Mucosa of gallbladder (tissue), 1 donor: ENCODE data around the gene ZNF277. TPM values are rescaled to one million over a fixed set of nuclear protein-coding genes. Genes with fewer than 3 reads are reported as not detected.
A peak's percentile ranks its signal among the peaks of the same experiment; 100 is the strongest.

ENCODE experiments used
- DNase-seq: peaks from one replicate; pipeline ENCODE4 v3.0.0-alpha.2; 2020; ENCODE audit warnings: low spot score
- total RNA-seq: library from RNA; stranded (reverse); gene quantifications from one replicate; pipeline ENCODE4 v1.2.1, GENCODE V29; 2021
- donor health status: DM: no; HTN: no; CAD: no.

The ZNF277 gene
- total RNA-seq, 1 donor from 2014 or later: 29.4 TPM

DNA sequence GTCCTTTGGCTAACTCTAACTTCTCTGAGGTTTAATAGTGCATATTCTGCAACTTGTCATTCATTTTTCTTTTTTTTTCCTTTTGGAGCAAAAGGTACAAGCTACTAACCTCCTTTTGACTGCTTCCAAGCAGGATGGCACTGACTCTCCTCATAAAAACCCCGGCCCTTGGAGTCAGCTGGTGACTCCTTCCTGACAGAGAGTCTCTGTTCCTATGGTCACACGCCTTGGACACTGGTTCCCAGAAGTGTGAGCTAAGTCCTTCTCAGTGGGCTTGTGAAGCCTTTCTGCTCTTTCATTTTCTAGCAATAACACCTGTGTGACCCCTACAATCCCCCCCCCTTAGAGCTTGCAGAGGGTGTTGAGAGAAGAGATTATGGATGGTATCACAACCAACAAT, 22.0 kb upstream of the ZNF277 start:
- no peak for DNase-seq

DNA sequence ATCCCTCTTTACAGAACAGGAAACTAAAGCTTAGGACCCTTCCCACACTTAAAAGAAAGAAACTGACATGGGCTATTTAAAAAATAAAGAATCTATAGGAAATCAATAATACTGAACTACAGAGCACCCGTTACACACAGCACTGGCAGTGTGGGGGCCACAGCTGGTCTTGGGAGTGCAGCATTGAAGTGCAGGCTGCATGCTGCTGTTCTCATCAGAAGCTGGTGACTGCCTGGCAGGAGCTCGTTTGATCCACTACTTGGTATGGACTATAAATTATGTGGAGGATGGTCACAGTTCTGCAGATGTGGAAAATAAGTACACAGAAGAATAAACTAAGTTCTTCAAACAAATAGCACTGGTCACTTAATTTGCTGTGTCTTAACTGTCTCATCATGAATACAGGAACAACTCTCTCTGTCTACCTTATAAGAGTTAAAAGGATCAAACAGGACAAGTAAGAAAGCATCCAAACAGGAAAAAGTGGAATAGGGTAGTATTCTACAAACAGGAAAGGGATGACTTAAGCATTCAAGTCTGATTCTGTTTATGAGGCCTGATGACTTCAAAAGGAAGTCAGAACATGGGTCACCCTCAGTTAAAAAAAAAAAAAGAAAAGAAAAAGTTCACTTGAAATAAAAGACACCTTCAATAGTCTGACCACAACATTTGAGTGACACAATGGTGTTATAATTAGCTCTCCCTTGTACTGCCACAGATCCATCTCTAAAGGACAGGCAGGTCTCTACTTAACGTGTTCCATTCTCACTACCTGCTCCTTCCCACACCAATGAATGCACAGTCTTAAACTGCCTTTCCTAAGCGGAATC, 21.3 kb upstream of the ZNF277 start:
- DNase-seq: no peak

DNA sequence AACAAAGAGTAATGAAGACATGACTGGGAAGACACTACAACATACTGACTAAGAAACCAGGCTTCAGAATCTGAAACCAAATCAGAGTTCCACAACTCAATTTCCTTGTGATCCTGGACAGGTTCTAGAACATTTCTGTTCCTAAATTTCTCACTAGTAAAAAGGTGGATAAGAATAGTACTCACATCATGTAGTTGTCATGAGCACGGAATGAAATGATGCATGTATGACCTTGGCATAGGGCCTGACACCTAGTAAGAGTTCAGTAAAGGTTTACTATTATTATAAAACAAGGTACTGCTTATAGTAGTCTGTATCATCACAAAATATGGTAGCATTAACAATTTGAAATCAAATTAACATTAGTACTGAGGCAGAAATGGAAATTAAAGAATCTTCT, 20.2 kb upstream of the ZNF277 start:
- DNase-seq: no peak

DNA sequence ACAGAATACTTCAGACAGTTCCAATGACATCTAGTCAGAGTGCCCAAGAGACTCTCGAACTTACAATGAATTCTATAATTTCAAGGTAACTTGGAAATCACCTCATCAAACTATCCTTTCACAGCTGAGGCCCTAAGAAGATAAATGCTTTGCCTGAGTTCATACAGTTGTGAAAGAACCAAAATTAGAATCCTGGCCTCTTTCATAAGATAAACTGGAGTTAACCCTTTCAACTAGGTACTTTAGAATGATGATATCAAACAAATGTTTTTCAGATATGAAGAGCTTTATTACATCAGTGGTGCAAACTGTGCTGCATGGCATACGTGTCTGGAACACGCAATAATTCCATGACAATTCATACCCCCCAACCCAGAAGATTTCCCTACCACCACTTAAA, 18.2 kb upstream of the ZNF277 start:
- no peak for DNase-seq

DNA sequence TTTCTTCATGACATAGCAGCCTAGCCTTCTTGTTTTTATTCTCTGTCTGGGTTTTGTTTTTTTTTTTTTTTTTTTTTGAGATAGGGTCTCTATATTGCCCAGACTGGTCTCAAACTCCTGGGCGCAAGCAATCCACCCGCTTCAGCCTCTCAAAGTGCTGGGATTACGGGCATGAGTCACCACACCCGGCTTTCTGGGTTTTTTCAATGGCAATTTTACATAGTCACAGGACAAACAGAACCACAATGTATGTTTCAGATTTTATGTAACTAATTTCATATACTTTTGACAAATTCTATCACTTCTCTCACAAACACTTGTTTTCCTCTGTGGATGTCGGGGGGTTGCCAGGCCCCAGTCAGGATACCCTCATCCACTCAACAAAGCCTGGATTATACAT, 16.8 kb upstream of the ZNF277 start:
- DNase-seq: no peak

DNA sequence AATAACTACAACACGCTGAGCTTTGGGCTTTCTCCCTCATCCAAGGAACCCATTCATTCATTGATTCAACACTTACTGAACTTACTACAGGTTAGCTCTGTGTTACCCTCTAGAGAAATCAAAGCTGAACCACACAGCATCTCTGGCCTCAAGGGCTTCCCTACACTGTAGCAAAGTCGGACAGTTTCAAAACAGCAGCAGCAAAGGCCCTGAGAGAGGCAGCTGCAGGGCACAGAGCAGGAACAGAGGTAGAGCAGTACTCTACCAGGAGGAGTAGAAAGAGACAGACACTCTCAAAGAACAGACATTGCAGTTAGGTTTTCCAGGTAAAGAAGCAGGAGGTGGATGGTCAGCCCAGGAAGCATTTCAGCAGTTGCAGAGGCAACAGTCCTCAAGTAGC, 16.4 kb upstream of the ZNF277 start:
- no peak for DNase-seq

DNA sequence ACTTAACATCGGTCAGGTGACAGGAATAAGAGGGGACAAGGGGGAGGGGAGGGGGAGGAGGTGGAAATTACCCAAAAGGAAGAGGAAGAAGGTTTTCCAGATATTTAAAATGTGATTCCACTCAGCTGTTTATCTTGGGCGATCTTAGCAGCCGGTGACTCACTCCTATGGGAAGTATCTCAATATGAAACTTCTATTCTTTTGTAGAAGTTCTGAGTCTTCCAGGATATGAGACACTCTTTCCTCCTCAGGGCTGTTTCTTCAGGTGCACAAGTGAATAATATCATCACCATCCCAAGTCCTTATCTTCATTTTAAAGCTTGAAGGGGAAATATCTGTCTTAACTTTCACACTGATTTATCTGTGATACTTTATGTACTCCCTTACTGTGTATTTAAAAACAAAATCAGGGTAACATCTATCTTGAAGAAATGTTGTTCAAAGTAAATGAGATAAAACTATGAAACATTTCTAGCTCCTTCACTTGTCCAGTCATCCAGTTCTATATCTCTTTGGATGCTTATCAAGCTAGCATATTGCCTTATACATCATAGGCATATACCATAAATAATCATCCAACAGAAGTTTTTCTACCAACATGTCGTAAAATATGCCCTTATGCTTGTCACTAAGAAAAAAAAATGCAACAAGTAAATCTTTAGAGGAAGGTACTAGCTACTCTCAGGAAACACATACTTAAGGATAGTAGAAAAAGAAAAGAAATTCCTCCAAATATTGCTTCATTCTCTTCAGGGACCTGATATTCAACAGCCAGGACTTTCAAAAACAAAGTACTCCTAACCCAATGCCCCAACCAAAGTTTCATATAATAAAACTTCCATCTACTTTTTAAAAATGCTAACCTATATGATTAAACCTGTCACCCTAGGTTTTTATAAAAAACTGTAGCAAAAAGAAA, 14.0 kb upstream of the ZNF277 start:
- DNase-seq: no peak

DNA sequence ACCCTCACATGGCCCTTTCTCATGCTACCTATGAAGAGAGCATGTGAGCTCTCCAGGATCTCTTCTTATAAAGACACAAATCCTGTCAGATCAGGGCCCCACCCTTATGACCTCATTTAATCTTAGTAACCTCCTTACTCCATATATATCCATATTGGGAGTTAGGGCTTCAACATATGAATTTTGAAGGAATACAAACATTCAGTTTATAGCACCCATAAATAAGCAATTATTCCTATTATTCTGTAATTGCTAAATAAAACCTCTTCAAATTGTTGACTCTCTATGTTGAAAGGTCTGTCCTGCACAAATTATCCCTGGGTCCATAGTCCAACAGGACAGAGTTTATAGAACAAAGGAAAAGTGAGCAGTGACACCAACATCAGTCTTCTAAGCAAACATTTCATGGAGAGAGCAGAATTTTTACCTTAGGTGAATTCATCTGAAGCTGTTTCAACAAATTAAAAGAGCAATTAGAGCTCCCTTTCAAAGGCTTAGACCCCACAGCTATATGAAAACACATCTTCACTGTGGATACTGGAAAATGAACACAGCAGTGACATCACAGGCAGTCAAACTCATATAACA, 12.5 kb upstream of the ZNF277 start:
- DNase-seq: no peak

DNA sequence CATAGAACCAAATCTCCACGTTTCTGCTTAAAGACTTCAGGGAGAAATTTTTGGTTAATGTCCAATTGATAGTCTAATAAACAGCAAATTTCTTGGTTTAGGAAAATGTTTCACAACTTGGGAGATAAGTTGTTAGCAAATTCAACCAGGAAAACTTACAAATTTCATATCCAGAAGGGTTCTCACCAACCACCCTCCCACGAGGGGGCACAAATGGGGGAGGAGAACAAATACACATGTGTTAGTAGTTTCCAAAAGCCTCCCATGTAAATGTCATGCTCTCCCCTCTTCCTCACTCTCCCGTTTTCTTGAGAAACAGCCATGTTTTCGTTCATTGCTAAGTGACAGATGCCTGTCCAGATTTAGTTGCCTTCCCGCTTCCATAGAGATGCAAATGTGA, 10.8 kb upstream of the ZNF277 start:
- no peak for DNase-seq

DNA sequence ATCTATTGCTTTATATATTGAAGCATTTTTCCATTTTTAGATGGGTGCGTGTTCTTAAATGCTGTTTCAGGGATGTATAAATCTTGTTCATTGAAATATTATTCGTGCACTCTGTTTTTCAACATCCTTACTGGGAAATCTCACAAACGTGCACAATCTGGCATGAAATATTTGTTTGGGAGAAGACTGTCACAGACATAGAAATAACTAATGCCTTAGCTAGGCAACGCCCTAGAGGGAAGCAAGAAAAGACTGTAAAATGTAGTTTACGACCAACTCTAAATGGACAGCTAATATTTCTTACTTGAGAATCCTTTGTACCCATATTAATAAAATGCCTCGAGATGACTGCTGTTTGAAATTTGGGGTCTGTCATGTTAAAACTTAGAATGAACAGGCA, 9.2 kb upstream of the ZNF277 start:
- no peak for DNase-seq

DNA sequence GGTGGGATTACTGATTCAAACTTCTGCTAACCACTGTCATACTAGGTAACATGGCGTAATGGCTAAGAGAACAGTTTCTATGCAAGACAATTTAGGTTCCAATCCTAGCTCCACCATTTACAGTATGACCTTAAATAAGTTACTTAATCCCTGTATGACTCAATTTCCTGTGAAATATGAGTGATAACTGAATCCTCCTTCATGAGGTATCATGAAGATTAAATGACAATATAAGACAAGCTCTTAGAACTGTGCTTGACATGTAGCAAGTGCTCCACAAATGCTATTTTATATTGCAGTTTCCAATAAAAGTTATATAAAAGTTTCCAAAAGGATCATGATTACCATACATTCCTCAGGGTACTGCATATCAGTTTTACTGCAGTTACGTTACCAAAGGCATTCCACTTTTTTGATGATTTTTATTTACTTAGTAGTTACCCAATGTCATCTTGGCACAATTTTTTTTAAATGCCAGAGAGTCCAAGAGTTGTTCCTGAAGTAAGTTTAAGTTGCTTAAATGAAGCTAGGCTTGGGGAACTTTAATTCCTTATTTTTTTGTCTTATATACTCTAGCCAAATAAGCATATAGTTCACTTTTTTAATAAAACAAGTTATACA, 7.3 kb upstream of the ZNF277 start:
- DNase-seq: no peak

DNA sequence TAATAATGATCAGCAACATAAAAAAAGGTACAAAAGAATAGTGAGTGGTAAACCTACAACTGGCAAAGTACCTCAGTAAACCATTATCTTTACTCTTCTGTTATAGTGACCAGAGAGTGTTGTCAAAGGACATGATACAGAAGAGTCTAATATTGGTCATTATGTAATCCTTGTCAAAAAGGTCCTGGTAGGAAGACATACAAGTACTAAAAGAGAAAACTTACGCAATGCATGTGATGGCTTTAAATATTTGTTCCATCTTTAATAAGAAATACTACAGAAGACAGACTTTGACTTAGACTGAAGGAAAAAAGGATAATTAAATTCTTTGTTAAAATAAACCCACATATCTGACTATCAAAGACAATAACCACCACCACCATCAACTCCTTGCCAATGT, 6.8 kb upstream of the ZNF277 start:
- DNase-seq: no peak

DNA sequence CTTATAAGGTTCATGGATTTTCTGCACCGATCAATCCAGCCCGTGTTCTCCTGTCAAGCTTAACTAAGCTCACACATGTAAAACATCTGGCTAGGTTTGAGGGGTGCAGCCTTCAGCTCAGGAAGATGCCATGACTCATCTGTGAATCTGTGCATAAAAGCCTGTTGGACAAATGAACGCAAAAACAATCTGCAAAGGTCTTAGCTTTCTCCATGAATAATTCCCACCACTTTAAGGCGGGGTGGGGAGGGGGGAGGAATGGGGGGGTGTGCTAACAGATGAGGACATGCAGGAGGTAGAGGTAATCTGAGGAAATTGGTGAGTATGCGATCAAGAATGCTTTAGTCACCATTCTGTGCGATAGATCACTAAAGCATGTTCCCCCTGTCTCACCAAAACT, 5.1 kb upstream of the ZNF277 start:
- DNase-seq: no peak

DNA sequence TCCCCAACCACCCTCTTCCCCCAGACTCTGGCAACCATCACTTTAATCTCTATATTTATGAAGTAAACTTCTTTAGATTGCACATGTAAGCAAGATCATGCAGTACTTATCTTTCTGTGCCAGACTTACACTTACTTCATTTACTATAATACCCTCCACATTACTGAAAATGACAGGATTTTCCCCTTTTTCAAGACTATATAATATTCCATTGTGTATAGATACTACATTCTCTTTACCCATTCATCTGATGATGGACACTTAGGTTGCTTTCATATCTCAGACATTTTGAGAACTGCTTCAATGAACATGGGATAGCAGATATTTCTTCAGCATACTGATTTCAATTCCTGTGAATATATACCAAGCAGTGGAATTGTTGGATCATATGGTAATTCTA, 4.7 kb upstream of the ZNF277 start:
- DNase-seq: no peak

DNA sequence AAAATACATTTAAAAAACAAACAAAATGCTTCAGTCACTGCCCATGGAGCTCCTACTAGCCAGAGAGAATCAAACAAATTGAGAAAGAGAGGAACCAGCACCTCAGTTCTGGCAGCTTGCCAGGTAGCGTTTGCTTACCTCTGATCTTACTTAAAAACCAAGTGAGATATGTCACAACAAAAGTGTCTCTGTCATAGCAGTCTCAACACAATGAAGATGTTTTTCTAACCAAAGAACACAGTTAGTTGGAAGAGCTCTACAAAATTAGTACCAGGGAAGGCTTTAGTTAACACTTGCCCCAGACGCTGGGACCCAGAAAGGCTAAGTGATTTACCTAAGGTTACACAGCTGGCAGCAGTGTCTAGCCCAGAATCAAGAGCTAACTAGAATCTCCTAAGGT, 3.7 kb upstream of the ZNF277 start:
- no peak for DNase-seq

DNA sequence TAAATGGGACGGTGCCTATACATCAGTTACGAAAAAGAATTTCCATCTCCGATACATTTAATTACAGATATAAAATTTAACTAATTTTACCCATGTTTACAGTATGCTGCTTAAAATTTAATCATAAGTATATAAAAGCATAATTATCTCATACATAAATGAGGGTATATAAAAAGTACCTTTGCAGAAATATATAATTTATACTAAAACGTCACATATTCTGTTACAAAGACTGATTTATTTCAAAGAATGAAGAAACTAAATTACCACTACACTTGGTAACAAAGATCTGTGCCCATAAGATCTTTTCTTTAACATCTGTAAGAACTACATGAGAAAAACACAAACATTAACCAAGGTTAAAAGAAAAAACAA, 3.1 kb upstream of the ZNF277 start:
- no peak for DNase-seq

DNA sequence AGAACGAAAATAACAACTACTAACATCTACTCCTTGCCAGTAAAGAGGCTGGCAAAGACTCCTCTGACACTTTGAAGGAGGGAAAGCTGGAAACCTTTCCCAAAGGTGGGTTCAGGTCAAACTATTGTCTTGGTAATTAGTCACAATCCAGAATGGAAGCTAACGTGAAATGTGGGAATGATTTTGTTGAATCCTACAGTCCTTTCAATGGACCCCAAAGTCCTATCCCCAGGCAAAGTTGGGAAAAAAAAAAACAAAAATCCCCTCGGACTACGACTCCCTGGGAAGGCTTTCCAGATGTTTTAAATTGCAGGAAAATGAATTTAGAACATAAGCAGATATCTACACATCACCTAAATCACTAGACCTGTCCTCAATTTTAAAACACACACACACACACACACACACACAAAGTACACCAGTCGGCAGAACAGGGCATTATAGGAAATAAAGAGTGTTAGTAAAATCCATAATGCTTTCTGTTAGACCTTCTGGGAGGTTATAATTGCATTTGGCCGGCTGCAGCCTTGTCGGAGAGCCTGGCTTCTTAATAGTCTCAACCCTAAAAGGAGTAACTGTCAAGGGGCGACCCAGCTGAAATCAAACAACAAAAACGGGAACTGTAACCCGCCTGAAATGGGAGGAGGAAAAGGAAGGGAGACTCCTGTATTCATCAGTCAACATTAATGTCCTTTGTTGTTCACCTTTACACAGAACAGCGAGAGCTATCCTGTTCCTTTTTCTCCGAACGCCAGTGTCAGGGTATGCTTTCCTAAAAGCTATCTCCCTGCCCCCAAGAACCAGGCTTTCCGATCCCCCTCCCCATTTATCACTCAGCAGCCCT, 1.8 kb upstream of the ZNF277 start:
- DNase-seq: no peak

DNA sequence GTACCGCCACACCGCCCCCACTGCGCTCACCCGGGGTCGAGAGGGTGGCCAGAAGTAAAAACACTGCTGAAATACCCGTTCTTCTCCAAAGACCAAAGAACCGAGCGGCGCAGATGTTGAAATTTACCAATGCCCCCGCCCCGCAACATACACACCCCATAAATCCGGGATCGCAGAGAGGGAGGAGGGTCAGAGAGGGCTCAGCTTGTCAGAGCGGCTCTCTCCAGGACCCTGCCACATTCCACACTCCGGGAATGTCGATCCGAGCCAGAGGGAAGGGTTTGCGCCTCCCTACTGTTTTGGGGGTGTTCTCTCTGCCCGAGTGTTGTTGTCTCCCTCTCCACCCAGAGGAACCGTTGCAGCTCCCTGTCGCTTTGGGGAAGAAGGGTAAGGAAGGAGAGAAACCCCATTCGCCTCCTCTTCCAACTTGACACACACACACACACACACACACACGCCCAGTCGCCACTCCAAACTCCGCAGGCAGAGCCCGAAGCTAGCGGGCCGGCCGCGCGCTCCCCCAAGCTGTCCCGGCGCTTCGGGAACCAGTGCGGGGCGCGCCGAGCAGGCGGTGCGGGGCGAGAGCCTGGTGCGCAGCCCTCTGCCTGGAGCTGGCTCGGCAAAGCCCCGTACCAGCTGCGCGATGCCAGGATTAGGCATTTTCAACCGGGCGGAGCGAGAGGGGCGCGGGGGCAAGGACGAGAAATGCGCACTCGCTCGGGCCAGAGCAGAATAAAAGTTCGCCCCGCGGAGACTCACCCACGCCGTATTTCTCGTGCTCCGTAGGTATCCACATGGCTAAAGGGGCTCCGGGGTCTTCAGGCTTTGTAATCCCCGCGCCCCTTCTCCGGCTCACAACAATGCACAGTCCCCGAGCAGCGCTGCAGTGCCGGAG, 905 bp upstream of the ZNF277 start:
- DNase-seq: peak; percentile 51

DNA sequence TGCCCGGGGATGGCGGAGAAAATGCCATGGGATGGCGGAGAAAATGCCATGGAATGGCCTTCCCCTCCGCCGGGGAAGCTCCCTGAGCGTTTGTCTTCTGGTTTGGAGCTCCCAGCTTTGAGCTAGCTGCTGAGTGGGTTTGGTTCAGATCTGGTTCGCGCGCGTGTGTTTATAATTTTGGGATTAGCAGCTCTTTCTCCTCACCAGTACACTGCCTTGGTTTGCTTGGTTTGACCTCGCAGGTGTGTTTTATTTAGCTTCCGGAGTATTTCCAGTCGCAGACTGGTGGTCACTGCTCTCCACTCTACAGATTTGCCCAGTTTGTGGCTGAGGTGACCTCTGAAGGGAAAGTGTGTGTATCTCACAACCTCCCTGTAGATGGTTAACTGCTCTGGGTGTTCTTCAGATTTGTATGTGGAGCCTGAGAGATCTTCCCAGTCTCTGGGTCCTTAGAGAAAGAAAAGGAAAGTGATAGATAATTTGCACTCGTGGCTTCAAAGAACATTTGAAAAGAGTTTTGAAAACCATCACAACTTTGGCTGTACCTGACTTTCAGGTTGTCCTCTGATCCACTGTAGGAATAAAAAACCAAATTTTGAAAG, 597 bp downstream of the ZNF277 start:
- DNase-seq: no peak

DNA sequence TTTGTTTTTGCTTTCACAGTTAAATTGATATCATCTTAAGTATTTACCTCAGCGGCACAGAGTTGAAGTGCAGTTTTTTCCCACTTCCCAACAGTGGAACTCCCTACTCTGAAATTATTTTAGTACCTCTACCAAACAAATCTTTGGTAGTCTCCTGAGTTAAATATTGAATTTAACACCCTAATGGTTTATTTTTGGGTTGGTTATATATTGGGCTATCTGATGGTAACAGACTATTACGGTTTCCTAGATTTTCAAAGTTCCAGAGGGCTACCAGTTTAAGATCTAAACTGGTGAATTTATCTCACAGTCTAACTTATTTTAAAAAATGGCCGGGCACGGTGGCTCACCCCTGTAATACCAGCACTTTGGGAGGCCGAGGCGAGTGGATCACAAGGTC, 1.3 kb downstream of the ZNF277 start:
- no peak for DNase-seq
